ENCODE results near the gene BAG1. TPM values are rescaled to one million over a fixed set of nuclear protein-coding genes. Genes with fewer than 3 reads are reported as not detected.
A peak's percentile ranks its signal among the peaks of the same experiment; 100 is the strongest.

Gene BAG1
- total and polyA plus RNA-seq, 2 of the 13 experiments (the other 11 are each of a cell fraction or from before 2014, with no cell fraction given), result 23.1 to 59.5 TPM

- TF ChIP-seq ZNF576 (CRISPR knock-in tag; IDR thresholded peaks at IDR 0.05) (peak; percentile 83; the same call in 1 of the 2 replicates), RFX3 (CRISPR knock-in tag; IDR thresholded peaks at IDR 0.05) (no peak), TRIM24 (CRISPR knock-in tag; IDR thresholded peaks at IDR 0.05) (no peak), ZNF430 (CRISPR knock-in tag; IDR thresholded peaks at IDR 0.05) (peak; percentile 88), ZBTB21 (CRISPR knock-in tag; IDR thresholded peaks at IDR 0.05) (peak; percentile 85), ZNF775 (CRISPR knock-in tag; IDR thresholded peaks at IDR 0.05; ENCODE audit: borderline replicate concordance) (no peak), MXI1 (IDR thresholded peaks at IDR 0.05; ENCODE audit: borderline replicate concordance, low read depth, low read length) (peak; percentile 94; the same call in 2 of the 3 replicates), SNAPC2 (CRISPR knock-in tag; IDR thresholded peaks at IDR 0.05) (no peak), PHB2 (IDR thresholded peaks at IDR 0.05; ENCODE audit: partially characterized antibody) (no peak), TGIF2 (CRISPR knock-in tag; IDR thresholded peaks at IDR 0.05) (peak; percentile 94), CEBPB (IDR thresholded peaks at IDR 0.05; ENCODE audit: borderline replicate concordance, low read depth, low read length) (peak; percentile 98), GFI1 (CRISPR knock-in tag; IDR thresholded peaks at IDR 0.05; ENCODE audit: borderline replicate concordance) (peak; percentile 67; the same call in 1 of the 2 replicates), MLLT10 (CRISPR knock-in tag; IDR thresholded peaks at IDR 0.05) (0 out of 2 replicates have a peak, but pooled peaks have one; percentile 41), ZNF496 (CRISPR knock-in tag; IDR thresholded peaks at IDR 0.05; ENCODE audit: insufficient replicate concordance) (no peak), FOXP1 (IDR thresholded peaks at IDR 0.05) (peak; percentile 56; the same call in 1 of the 2 replicates), FOXP1 (CRISPR knock-in tag; IDR thresholded peaks at IDR 0.05) (peak; percentile 65), KMT2B (CRISPR knock-in tag; IDR thresholded peaks at IDR 0.05) (peak; percentile 95), ZNF343 (CRISPR knock-in tag; IDR thresholded peaks at IDR 0.05) (no peak; the same call in 1 of the 2 replicates), SOX6 (IDR thresholded peaks at IDR 0.05) (no peak), SOX6 (CRISPR knock-in tag; IDR thresholded peaks at IDR 0.05) (peak; percentile 86), ZFP36 (IDR thresholded peaks at IDR 0.05; ENCODE audit: borderline replicate concordance, low read depth, low read length, partially characterized antibody) (no peak), ZNF737 (CRISPR knock-in tag; IDR thresholded peaks at IDR 0.05; ENCODE audit: borderline replicate concordance) (peak; percentile 28; the same call in 1 of the 2 replicates), ZSCAN31 (CRISPR knock-in tag; IDR thresholded peaks at IDR 0.05; ENCODE audit: low read depth) (peak; percentile 79)
- TF ChIP-seq, protein P1, sequence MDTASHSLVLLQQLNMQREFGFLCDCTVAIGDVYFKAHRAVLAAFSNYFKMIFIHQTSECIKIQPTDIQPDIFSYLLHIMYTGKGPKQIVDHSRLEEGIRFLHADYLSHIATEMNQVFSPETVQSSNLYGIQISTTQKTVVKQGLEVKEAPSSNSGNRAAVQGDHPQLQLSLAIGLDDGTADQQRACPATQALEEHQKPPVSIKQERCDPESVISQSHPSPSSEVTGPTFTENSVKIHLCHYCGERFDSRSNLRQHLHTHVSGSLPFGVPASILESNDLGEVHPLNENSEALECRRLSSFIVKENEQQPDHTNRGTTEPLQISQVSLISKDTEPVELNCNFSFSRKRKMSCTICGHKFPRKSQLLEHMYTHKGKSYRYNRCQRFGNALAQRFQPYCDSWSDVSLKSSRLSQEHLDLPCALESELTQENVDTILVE (CRISPR knock-in tag; IDR thresholded peaks at IDR 0.05), result no peak; the same call in none of the 2 replicates
- TF ChIP-seq, protein P2, sequence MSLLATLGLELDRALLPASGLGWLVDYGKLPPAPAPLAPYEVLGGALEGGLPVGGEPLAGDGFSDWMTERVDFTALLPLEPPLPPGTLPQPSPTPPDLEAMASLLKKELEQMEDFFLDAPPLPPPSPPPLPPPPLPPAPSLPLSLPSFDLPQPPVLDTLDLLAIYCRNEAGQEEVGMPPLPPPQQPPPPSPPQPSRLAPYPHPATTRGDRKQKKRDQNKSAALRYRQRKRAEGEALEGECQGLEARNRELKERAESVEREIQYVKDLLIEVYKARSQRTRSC (CRISPR knock-in tag; IDR thresholded peaks at IDR 0.05; ENCODE audit: low read depth), result no peak
- TF ChIP-seq, protein P3, sequence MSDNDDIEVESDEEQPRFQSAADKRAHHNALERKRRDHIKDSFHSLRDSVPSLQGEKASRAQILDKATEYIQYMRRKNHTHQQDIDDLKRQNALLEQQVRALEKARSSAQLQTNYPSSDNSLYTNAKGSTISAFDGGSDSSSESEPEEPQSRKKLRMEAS (IDR thresholded peaks at IDR 0.05), result peak; percentile 99
- TF ChIP-seq, protein P4, sequence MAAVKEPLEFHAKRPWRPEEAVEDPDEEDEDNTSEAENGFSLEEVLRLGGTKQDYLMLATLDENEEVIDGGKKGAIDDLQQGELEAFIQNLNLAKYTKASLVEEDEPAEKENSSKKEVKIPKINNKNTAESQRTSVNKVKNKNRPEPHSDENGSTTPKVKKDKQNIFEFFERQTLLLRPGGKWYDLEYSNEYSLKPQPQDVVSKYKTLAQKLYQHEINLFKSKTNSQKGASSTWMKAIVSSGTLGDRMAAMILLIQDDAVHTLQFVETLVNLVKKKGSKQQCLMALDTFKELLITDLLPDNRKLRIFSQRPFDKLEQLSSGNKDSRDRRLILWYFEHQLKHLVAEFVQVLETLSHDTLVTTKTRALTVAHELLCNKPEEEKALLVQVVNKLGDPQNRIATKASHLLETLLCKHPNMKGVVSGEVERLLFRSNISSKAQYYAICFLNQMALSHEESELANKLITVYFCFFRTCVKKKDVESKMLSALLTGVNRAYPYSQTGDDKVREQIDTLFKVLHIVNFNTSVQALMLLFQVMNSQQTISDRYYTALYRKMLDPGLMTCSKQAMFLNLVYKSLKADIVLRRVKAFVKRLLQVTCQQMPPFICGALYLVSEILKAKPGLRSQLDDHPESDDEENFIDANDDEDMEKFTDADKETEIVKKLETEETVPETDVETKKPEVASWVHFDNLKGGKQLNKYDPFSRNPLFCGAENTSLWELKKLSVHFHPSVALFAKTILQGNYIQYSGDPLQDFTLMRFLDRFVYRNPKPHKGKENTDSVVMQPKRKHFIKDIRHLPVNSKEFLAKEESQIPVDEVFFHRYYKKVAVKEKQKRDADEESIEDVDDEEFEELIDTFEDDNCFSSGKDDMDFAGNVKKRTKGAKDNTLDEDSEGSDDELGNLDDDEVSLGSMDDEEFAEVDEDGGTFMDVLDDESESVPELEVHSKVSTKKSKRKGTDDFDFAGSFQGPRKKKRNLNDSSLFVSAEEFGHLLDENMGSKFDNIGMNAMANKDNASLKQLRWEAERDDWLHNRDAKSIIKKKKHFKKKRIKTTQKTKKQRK (IDR thresholded peaks at IDR 0.05; ENCODE audit: low read length), result no peak
Observed at GRCh38 chr9:33290247-33291030, 25.9 kb upstream of the BAG1 start, which contains the start of gene NFX1 (continued).

Data from HepG2 (cell line).